SU-DHL-6 (cell line): ENCODE measurements around the gene HOXC6.

Experiments used
- H2AFZ ChIP-seq: fragments of 200-600 bp; sonication (generic); 2 replicates; pipeline ENCODE4 v1.6.1; 2014; ENCODE audit warnings: low read depth, mild to moderate bottlenecking, moderate library complexity, mixed read lengths, antibody characterized with exemption, low read length; ENCODE audit not compliant: severe bottlenecking
- H3F3A ChIP-seq: fragments of 200-600 bp; shearing (Covaris generic); 2 replicates; pipeline ENCODE4 v1.6.0; 2016; ENCODE audit warnings: antibody characterized with exemption, mild to moderate bottlenecking; ENCODE audit not compliant: insufficient read depth
- H3K27ac ChIP-seq: fragments of 200-600 bp; sonication (generic); 2 replicates; pipeline ENCODE4 v1.5.1; 2016; ENCODE audit warnings: low read depth, mild to moderate bottlenecking, low read length, moderate library complexity, mixed read lengths
- H3K27me3 ChIP-seq: fragments of 200-600 bp; sonication (generic), shearing (Covaris generic); 2 replicates; pipeline ENCODE4 v1.6.0; 2014; ENCODE audit warnings: mild to moderate bottlenecking, low read length
- H3K36me3 ChIP-seq: fragments of 200-600 bp; sonication (generic); 2 replicates; pipeline ENCODE4 v1.6.1; 2014; ENCODE audit warnings: mild to moderate bottlenecking, low read length, mixed read lengths
- H3K4me2 ChIP-seq: fragments of 300-600, 200-600 bp; shearing (Covaris generic), sonication (generic); 2 replicates; pipeline ENCODE4 v1.6.0; 2014; ENCODE audit warnings: low read length, low read depth, mild to moderate bottlenecking; ENCODE audit not compliant: poor library complexity, severe bottlenecking
- H3K4me3 ChIP-seq: fragments of 200-600 bp; sonication (generic); 2 replicates; pipeline ENCODE4 v1.5.1; 2014; ENCODE audit warnings: antibody characterized with exemption, low read length, mild to moderate bottlenecking, mixed read lengths; ENCODE audit not compliant: insufficient read depth, poor library complexity, severe bottlenecking
- H3K79me2 ChIP-seq: fragments of 200-600 bp; sonication (generic); 2 replicates; pipeline ENCODE4 v1.6.1; 2014; ENCODE audit warnings: mild to moderate bottlenecking, low read length, moderate library complexity; ENCODE audit not compliant: insufficient read depth
- H3K9ac ChIP-seq: fragments of 200-600 bp; sonication (generic); 2 replicates; pipeline ENCODE4 v1.7.0; 2014; ENCODE audit warnings: mild to moderate bottlenecking, low read length
- H3K9me2 ChIP-seq: fragments of 200-600 bp; sonication (generic); replicated peaks from 2 replicates; pipeline ENCODE4 v1.6.1; 2014; ENCODE audit warnings: low read length; ENCODE audit not compliant: insufficient read depth
- H3K9me3 ChIP-seq: fragments of 200-600 bp; sonication (generic); 2 replicates; pipeline ENCODE4 v1.6.1; 2014; ENCODE audit warnings: low read length, mixed read lengths; ENCODE audit not compliant: insufficient read depth
- H4K20me1 ChIP-seq: fragments of 200-600 bp; sonication (generic); 2 replicates; pipeline ENCODE4 v1.6.1; 2014; ENCODE audit warnings: low read depth, mild to moderate bottlenecking, antibody characterized with exemption, low read length, moderate library complexity, mixed read lengths
- CTCF ChIP-seq: fragments of 200-600 bp; sonication (generic); IDR thresholded peaks from one replicate; pipeline ENCODE4 v1.5.1; 2017; ENCODE audit warnings: antibody characterized with exemption, mild to moderate bottlenecking, low read length, moderate library complexity; ENCODE audit not compliant: insufficient read depth, poor library complexity, severe bottlenecking
- EZH2phosphoT487 ChIP-seq: fragments of 200-600 bp; sonication (generic), shearing (Covaris generic); conservative IDR thresholded peaks from 2 replicates; pipeline ENCODE4 v1.6.1; 2018; ENCODE audit warnings: mild to moderate bottlenecking, antibody characterized with exemption, low read length, moderate library complexity, mixed read lengths

HOXC6 gene

GRCh38 chr12:54051874-54052437, 23.7 kb downstream of the HOXC6 start:
- Histone ChIP-seq H3F3A (no peaks in the 10 kb centered on the region), H3K4me2 (no peak overlapping the region), H3K9me2 (no peaks in the 10 kb centered on the region), H4K20me1 (no peaks in the 10 kb centered on the region), H3K9ac (no peak overlapping the region), H3K79me2 (peaks cover 6% of the 10 kb centered on the region; the same call in 1 of the 2 replicates), H3K9me3 (no peaks in the 10 kb centered on the region), H3K27ac (no peak overlapping the region), H3K36me3 (no peaks in the 10 kb centered on the region), H2AFZ (no peak overlapping the region), H3K4me3 (no peak overlapping the region), H3K27me3 (no peaks in the 10 kb centered on the region)
- TF ChIP-seq CTCF (no peak), EZH2phosphoT487 (no peak)

GRCh38 chr12:54052438-54053002, 24.3 kb downstream of the HOXC6 start:
- peak overlapping the region; percentile 68 for H3K4me2 ChIP-seq

GRCh38 chr12:54053003-54053750, 24.9 kb downstream of the HOXC6 start:
- TF ChIP-seq EZH2phosphoT487 (no peak), CTCF (no peak)
- Histone ChIP-seq H3F3A (no peaks in the 10 kb centered on the region), H3K9ac (peak overlapping the region; percentile 76), H3K9me3 (no peaks in the 10 kb centered on the region), H3K27me3 (no peaks in the 10 kb centered on the region), H3K4me3 (peak overlapping the region; percentile 60), H4K20me1 (no peaks in the 10 kb centered on the region), H3K79me2 (peaks cover 6% of the 10 kb centered on the region; the same call in 1 of the 2 replicates), H2AFZ (peak overlapping the region; percentile 11), H3K4me2 (peak overlapping the region; percentile 68), H3K27ac (peak overlapping the region; percentile 71), H3K9me2 (no peaks in the 10 kb centered on the region), H3K36me3 (no peaks in the 10 kb centered on the region)

More at GRCh38 chr12:54052438-54053002, 24.3 kb downstream of the HOXC6 start:
- Histone ChIP-seq H3K4me3 (no peak overlapping the region), H3F3A (no peaks in the 10 kb centered on the region), H3K9me2 (no peaks in the 10 kb centered on the region), H3K9ac (peak overlapping the region; percentile 76), H3K27me3 (no peaks in the 10 kb centered on the region), H2AFZ (peak overlapping the region; percentile 11), H3K27ac (peak overlapping the region; percentile 71), H3K79me2 (peaks cover 6% of the 10 kb centered on the region; the same call in 1 of the 2 replicates), H4K20me1 (no peaks in the 10 kb centered on the region), H3K36me3 (no peaks in the 10 kb centered on the region), H3K9me3 (no peaks in the 10 kb centered on the region)
- TF ChIP-seq EZH2phosphoT487, result no peak
- no peak for TF ChIP-seq CTCF
